Naive thymus-derived CD4-positive, alpha-beta T cell (primary cell): Measurements from ENCODE around the gene UBP1. TPM values are rescaled to one million over a fixed set of nuclear protein-coding genes. Genes with fewer than 3 reads are reported as not detected.
"Not testable (repeated sequence)": the region's sequence is repeated elsewhere in the genome, so short reads cannot be mapped to it uniquely, and the experiment has no call there.

Experiments used
- ATAC-seq: fragments of 150-1000 bp; cut with Tn5 transposase; 2 replicates; pipeline ENCODE4 v1.10.0; 2021; ENCODE audit warnings: mild to moderate bottlenecking, moderate library complexity
- CTCF ChIA-PET: fragments of 350-600 bp; sonication (Branson Sonifier 250); formaldehyde crosslinking; loops from one replicate; lab custom pipeline; 2021; ENCODE audit warnings: antibody characterized with exemption; lab: Charles Lee
- POLR2A ChIA-PET: fragments of 350-600 bp; sonication (Branson Sonifier 250); formaldehyde crosslinking; loops from one replicate; lab custom pipeline; 2021; ENCODE audit warnings: antibody characterized with exemption, inconsistent platforms; lab: Charles Lee
- DNase-seq, 9 donors: peaks; one replicate each; pipeline versions ENCODE4 v3.0.0 to v3.0.0-alpha.2; 2020 to 2022; ENCODE audit warnings: mixed read lengths in 1 of 9
- H3K27ac ChIP-seq: one replicate; pipeline ENCODE4 v1.7.0; 2013; ENCODE audit warnings: mild to moderate bottlenecking, low read depth, low read length, moderate library complexity
- H3K27me3 ChIP-seq, 2 donors: one replicate each; pipeline ENCODE4 v1.7.0; 2013; ENCODE audit warnings: low read length in 2 of 2, mild to moderate bottlenecking in 2 of 2, moderate library complexity in 2 of 2; ENCODE audit not compliant: control insufficient read depth in 2 of 2, insufficient read depth in 2 of 2
- H3K36me3 ChIP-seq, 3 experiments: 1 replicate in 2 of 3; 2 replicates in 1 of 3; pipeline ENCODE4 v1.7.0; 2013; ENCODE audit warnings: low read length in 3 of 3, mild to moderate bottlenecking in 3 of 3, moderate library complexity in 1 of 3; ENCODE audit not compliant: insufficient read depth in 3 of 3, control insufficient read depth in 2 of 3
- H3K4me1 ChIP-seq, 2 donors: one replicate each; pipeline ENCODE4 v1.7.0; 2013; ENCODE audit warnings: low read length in 2 of 2, mild to moderate bottlenecking in 2 of 2, moderate library complexity in 1 of 2; ENCODE audit not compliant: control insufficient read depth in 2 of 2, insufficient read depth in 2 of 2
- H3K4me3 ChIP-seq: 2 replicates; pipeline ENCODE4 v1.7.0; 2013; ENCODE audit warnings: mild to moderate bottlenecking, low read length
- H3K9me3 ChIP-seq, 3 experiments: 1 replicate in 2 of 3; 2 replicates in 1 of 3; pipeline ENCODE4 v1.7.0; 2013; ENCODE audit warnings: low read length in 3 of 3; ENCODE audit not compliant: control insufficient read depth in 2 of 3
- H3K27ac Mint-ChIP-seq, 9 donors: one replicate each; pipeline ENCODE4 v1.8.0; 2020 to 2022; ENCODE audit warnings: mixed read lengths in 9 of 9, mild to moderate bottlenecking in 8 of 9, moderate library complexity in 5 of 9, inconsistent platforms in 2 of 9
- H3K27me3 Mint-ChIP-seq, 5 donors: one replicate each; pipeline ENCODE4 v1.8.0; 2021 to 2022; ENCODE audit warnings: mixed read lengths in 5 of 5, mild to moderate bottlenecking in 1 of 5
- H3K36me3 Mint-ChIP-seq, 5 donors: one replicate each; pipeline ENCODE4 v1.8.0; 2020 to 2022; ENCODE audit warnings: mixed read lengths in 5 of 5, mild to moderate bottlenecking in 3 of 5, inconsistent platforms in 1 of 5
- H3K4me1 Mint-ChIP-seq, 7 donors: one replicate each; pipeline ENCODE4 v1.8.0; 2020 to 2022; ENCODE audit warnings: mixed read lengths in 7 of 7, mild to moderate bottlenecking in 3 of 7, inconsistent platforms in 1 of 7
- H3K4me3 Mint-ChIP-seq, 10 donors: one replicate each; pipeline ENCODE4 v1.8.0; 2020 to 2022; ENCODE audit warnings: mild to moderate bottlenecking in 10 of 10, mixed read lengths in 10 of 10, moderate library complexity in 6 of 10, inconsistent platforms in 2 of 10
- H3K9me3 Mint-ChIP-seq, 11 donors: one replicate each; pipeline ENCODE4 v1.8.0; 2020 to 2022; ENCODE audit warnings: mixed read lengths in 11 of 11, mild to moderate bottlenecking in 4 of 11, inconsistent platforms in 1 of 11, moderate library complexity in 1 of 11
- intact Hi-C, 2 donors: fragments of 100-400 bp; cut with micrococcal nuclease; formaldehyde crosslinking; loops; one replicate each; pipeline ENCODE4 v1.15.1; 2023
- polyA plus RNA-seq, 2 donors: library from polyadenylated mRNA; unstranded; fragments of 300-500 nt; fragmentation: Illumina TruSeq; gene quantifications; one replicate each; pipeline ENCODE4 v1.2.3, GENCODE V29; 2021
- total RNA-seq, 6 experiments: library from RNA in 5 of 6; stranded (reverse) in 5 of 6; gene quantifications; 1 replicate in 5 of 6; 2 replicates in 1 of 6; pipeline ENCODE4 v1.2.3 and lab custom pipeline; 2021 to 2026

Gene UBP1
- total and polyA plus RNA-seq, 7 experiments from 2014 or later, result 9.9 to 116 (median 81.9) TPM

DNA sequence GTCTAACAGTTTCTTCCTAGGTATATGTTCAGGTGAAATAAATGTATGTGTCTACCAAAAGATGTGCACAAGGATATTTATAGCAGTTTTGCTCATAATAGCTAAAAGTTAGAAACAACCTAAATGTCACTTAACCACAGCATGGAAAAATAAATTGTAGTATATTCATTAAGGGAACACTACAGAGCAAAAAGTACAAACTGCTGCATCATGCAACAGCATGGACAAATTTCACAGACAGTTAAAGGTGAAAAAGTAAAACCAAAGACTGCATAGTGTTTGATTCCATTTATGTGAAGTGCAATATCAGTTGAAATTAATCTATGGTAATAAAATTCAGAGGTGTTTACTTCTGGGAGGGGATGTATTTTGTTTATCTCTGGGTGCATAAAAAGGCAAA, 100.4 kb downstream of the UBP1 start:
- intact Hi-C loops, result no loop called here
- Histone ChIP-seq H3K27me3 (no peaks in the 10 kb centered on the region), H3K4me1 (no peaks in the 10 kb centered on the region), H3K27ac (no peak overlapping the region), H3K4me3 (no peak overlapping the region), H3K9me3 (no peaks in the 10 kb centered on the region), H3K36me3 (no peaks in the 10 kb centered on the region)
- ChIA-PET POLR2A (no interaction called here), CTCF (no interaction called here)
- Mint-ChIP-seq H3K27me3 (peaks cover 0 to 7% (median 5%) of the 10 kb centered on the region in 5 donors), H3K27ac (no peak overlapping the region), H3K9me3 (peaks cover 0 to 4% (median 0%) of the 10 kb centered on the region in 11 donors), H3K4me3 (no peak overlapping the region), H3K36me3 (no peaks in the 10 kb centered on the region), H3K4me1 (no peaks in the 10 kb centered on the region)
- DNase-seq (no peak), ATAC-seq (no peak)

DNA sequence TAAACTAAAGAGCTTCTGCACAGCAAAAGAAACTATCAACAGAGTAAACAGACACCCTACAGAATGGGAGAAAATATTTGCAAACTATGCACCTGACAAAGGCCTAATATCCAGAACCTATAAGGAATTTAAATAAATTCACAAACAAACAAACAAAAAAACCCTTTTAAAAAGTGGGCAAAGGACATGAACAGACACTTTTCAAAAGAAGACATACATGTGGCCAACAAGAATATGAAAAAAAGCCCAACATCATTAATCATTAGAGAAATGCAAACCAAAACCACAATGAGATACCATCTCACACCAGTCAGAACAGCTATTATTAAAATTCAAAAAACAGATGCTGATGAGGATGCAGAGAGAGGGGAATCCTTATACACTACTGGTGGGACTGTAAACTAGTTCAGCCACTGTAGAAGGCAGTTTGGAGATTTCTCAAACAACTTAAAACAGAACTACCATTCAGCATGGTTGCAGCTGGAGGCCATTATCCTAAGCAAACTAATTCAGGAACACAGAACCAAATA, 101.2 kb downstream of the UBP1 start:
- H3K27me3 ChIP-seq, H3K4me1 Mint-ChIP-seq, POLR2A ChIA-PET, H3K36me3 ChIP-seq, H3K4me3 Mint-ChIP-seq, intact Hi-C loops, H3K27me3 Mint-ChIP-seq, ATAC-seq, CTCF ChIA-PET, H3K4me1 ChIP-seq, H3K27ac ChIP-seq, H3K4me3 ChIP-seq, H3K36me3 Mint-ChIP-seq, H3K9me3 ChIP-seq, DNase-seq: not testable (repeated sequence)
- Mint-ChIP-seq H3K27ac (peak overlapping the region in 1 of 9 donors; percentile 7), H3K9me3 (peaks cover 4 to 10% (median 7%) of the 10 kb centered on the region in 11 donors)

Other genes with a start within 250 kb of the UBP1 start
- gene SUSD5, start 221.6 kb downstream of the UBP1 start, total RNA-seq, result not detected
- gene SUSD5, start 221.6 kb downstream of the UBP1 start, polyA plus RNA-seq, result under 1 TPM in 1 of 2 donors, not detected in 1; 0.25 TPM
- not detected for gene FBXL2, start 163.0 kb downstream of the UBP1 start, total RNA-seq
- under 1 TPM; 0.09 to 0.10 TPM for gene FBXL2, start 163.0 kb downstream of the UBP1 start, polyA plus RNA-seq